Panc1 (cell line): ENCODE results near the gene CDH13.

Experiments
- SIN3A ChIP-seq: IDR thresholded peaks from 2 replicates; pipeline ENCODE4 v1.6.1; 2012; ENCODE audit warnings: low read depth, mild to moderate bottlenecking, low read length, moderate library complexity, borderline replicate concordance; ENCODE audit not compliant: insufficient read depth
- TCF7L2 ChIP-seq: IDR thresholded peaks from 2 replicates; pipeline ENCODE4 v1.6.1; 2011; ENCODE audit warnings: mild to moderate bottlenecking, low read depth, low read length, inconsistent platforms
- TF ChIP-seq, protein P1 (sequence below): fragments of 450-650 bp; IDR thresholded peaks from 2 replicates; pipeline ENCODE4 v1.5.1; 2017; ENCODE audit warnings: mild to moderate bottlenecking

DNA sequence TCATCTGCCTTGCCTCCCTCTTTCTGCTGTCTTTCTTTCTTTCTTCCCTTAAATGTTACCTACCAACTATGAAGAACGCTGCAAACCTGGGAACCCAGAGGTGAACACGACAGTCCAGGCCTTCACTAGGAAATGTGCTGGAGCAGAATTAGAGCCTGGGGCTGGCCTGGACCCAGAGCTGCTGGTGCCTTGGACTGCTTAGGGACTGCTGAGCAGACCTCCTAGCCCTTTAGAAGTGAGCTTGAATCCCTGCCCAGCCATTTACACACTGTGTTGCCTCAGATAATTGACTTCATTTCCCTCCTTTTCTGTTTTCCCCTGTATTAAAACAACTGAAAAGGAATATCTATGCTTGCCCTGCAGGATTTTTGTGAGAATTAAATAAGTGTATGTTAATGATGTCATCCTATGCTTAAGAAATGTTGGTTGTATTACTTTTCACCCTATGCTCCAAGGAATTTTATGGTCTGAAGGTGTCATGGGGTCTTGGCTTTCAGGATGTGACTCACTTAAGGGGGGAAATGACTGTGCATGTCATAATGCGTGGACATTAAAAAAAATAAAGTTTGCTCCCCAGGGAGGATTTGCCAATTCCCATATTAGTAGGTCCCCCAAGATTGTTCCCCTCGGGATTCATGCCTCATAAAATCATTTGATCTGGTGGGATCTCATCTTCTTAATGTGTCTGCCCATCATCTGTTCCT, 11.5 kb downstream of the CDH13 start:
- TF ChIP-seq, protein P1, sequence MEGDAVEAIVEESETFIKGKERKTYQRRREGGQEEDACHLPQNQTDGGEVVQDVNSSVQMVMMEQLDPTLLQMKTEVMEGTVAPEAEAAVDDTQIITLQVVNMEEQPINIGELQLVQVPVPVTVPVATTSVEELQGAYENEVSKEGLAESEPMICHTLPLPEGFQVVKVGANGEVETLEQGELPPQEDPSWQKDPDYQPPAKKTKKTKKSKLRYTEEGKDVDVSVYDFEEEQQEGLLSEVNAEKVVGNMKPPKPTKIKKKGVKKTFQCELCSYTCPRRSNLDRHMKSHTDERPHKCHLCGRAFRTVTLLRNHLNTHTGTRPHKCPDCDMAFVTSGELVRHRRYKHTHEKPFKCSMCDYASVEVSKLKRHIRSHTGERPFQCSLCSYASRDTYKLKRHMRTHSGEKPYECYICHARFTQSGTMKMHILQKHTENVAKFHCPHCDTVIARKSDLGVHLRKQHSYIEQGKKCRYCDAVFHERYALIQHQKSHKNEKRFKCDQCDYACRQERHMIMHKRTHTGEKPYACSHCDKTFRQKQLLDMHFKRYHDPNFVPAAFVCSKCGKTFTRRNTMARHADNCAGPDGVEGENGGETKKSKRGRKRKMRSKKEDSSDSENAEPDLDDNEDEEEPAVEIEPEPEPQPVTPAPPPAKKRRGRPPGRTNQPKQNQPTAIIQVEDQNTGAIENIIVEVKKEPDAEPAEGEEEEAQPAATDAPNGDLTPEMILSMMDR = no peak
- TF ChIP-seq SIN3A (no peak), TCF7L2 (no peak)
